ENCODE data around the gene DOC2A. TPM values are rescaled to one million over a fixed set of nuclear protein-coding genes. Genes with fewer than 3 reads are reported as not detected.

DOC2A gene
- total and polyA plus RNA-seq, 2 donors (not counting 1 experiment from before 2014, with no cell fraction given): not detected

DNA sequence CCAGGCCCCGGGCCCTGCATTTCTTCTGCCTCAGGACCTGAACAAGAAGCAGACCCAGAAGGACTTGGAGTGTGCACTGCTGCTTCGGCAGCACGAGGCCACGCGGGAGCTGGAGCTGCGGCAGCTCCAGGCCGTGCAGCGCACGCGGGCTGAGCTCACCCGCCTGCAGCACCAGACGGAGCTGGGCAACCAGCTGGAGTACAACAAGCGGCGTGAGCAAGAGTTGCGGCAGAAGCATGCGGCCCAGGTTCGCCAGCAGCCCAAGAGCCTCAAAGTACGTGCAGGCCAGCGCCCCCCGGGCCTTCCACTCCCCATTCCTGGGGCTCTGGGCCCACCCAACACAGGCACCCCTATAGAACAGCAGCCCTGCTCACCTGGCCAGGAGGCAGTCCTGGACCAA, 24.6 kb downstream of the DOC2A start:
- Mint-ChIP-seq H3K27ac (no peak overlapping the region), H3K9me3 (ENCODE audit: insufficient read depth) (no peaks in the 10 kb centered on the region)
- TF ChIP-seq, protein P1, sequence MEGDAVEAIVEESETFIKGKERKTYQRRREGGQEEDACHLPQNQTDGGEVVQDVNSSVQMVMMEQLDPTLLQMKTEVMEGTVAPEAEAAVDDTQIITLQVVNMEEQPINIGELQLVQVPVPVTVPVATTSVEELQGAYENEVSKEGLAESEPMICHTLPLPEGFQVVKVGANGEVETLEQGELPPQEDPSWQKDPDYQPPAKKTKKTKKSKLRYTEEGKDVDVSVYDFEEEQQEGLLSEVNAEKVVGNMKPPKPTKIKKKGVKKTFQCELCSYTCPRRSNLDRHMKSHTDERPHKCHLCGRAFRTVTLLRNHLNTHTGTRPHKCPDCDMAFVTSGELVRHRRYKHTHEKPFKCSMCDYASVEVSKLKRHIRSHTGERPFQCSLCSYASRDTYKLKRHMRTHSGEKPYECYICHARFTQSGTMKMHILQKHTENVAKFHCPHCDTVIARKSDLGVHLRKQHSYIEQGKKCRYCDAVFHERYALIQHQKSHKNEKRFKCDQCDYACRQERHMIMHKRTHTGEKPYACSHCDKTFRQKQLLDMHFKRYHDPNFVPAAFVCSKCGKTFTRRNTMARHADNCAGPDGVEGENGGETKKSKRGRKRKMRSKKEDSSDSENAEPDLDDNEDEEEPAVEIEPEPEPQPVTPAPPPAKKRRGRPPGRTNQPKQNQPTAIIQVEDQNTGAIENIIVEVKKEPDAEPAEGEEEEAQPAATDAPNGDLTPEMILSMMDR (IDR thresholded peaks at IDR 0.05): no peak
- TF ChIP-seq EZH2 (IDR thresholded peaks at IDR 0.05; ENCODE audit: borderline replicate concordance, insufficient read depth, low read depth, low read length, poor library complexity, severe bottlenecking): no peak

DNA sequence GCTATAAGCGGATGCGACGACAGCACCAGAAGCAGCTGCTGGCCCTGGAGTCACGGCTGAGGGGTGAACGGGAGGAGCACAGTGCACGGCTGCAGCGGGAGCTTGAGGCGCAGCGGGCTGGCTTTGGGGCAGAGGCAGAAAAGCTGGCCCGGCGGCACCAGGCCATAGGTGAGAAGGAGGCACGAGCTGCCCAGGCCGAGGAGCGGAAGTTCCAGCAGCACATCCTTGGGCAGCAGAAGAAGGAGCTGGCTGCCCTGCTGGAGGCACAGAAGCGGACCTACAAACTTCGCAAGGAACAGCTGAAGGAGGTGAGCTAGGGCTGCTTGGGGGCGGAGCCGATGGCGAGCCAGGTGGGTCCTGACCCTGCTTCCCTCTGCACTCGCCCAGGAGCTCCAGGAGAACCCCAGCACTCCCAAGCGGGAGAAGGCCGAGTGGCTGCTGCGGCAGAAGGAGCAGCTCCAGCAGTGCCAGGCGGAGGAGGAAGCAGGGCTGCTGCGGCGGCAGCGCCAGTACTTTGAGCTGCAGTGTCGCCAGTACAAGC, 25.5 kb downstream of the DOC2A start:
- ChIA-PET CTCF (no interaction called here), POLR2A (interaction anchor here (0.6 kb wide), 1 partner anchor 11 kb away, joined by 4 read pairs; the partner anchor contains the start of gene INO80E)
- Histone ChIP-seq H3K4me1 (ENCODE audit: control insufficient read depth in 2 of 2, insufficient read depth in 2 of 2, low read length in 2 of 2) (no peaks in the 10 kb centered on the region), H3K9ac (ENCODE audit: low read length) (no peak overlapping the region), H3K4me3 (ENCODE audit: control extremely low read depth in 1 of 5, extremely low read depth in 1 of 5, insufficient read depth in 1 of 5, low read depth in 2 of 5, low read length in 4 of 5) (no peak overlapping the region), H3K4me2 (replicated peaks; ENCODE audit: low read depth, low read length, poor library complexity, severe bottlenecking) (no peak overlapping the region), H3K79me2 (ENCODE audit: control insufficient read depth, insufficient read depth, low read length) (no peaks in the 10 kb centered on the region), H3K27ac (ENCODE audit: low read length in 2 of 2) (no peak overlapping the region), H3K27me3 (replicated peaks in 1 of 4; ENCODE audit: control extremely low read depth in 1 of 4, control insufficient read depth in 3 of 4, insufficient read depth in 4 of 4, low read length in 3 of 4) (no peaks in the 10 kb centered on the region), H4K20me1 (ENCODE audit: control insufficient read depth, insufficient read depth, low read length, poor library complexity, severe bottlenecking) (no peaks in the 10 kb centered on the region), H3K9me3 (ENCODE audit: control extremely low read depth in 1 of 3, control insufficient read depth in 2 of 3, insufficient read depth in 1 of 3, low read length in 2 of 3) (no peaks in the 10 kb centered on the region), H3K36me3 (replicated peaks in 1 of 2; ENCODE audit: control extremely low read depth in 1 of 2, control insufficient read depth in 1 of 2, extremely low read depth in 1 of 2, insufficient read depth in 2 of 2, low read length in 1 of 2) (peaks cover 0 to 81% of the 10 kb centered on the region in 2 experiments), H2AFZ (ENCODE audit: insufficient read depth, low read depth, low read length, poor library complexity, severe bottlenecking) (no peak overlapping the region)
- Mint-ChIP-seq H3K27ac (no peak overlapping the region), H3K9me3 (ENCODE audit: insufficient read depth) (no peaks in the 10 kb centered on the region), H3K4me1 (no peaks in the 10 kb centered on the region), H3K27me3 (no peaks in the 10 kb centered on the region), H3K4me3 (no peak overlapping the region)
- DNase-seq (no peak), ATAC-seq (ENCODE audit: low read depth) (no peak)
- 98% methylated on average over 27 of the region's 28 CpGs for WGBS (ENCODE audit: insufficient coverage)
- intact Hi-C loops (cut with micrococcal nuclease): no loop called here
- TF ChIP-seq, protein P1 (IDR thresholded peaks at IDR 0.05): no peak
- no peak for TF ChIP-seq EZH2 (IDR thresholded peaks at IDR 0.05; ENCODE audit: borderline replicate concordance, insufficient read depth, low read depth, low read length, poor library complexity, severe bottlenecking)

More for the DNA sequence above, 24.6 kb downstream of the DOC2A start:
- Histone ChIP-seq H3K27ac (ENCODE audit: low read length in 2 of 2) (no peak overlapping the region), H4K20me1 (ENCODE audit: control insufficient read depth, insufficient read depth, low read length, poor library complexity, severe bottlenecking) (no peaks in the 10 kb centered on the region), H3K36me3 (replicated peaks in 1 of 2; ENCODE audit: control extremely low read depth in 1 of 2, control insufficient read depth in 1 of 2, extremely low read depth in 1 of 2, insufficient read depth in 2 of 2, low read length in 1 of 2) (peaks cover 0 to 76% of the 10 kb centered on the region in 2 experiments), H3K9me3 (ENCODE audit: control extremely low read depth in 1 of 3, control insufficient read depth in 2 of 3, insufficient read depth in 1 of 3, low read length in 2 of 3) (no peaks in the 10 kb centered on the region), H3K79me2 (ENCODE audit: control insufficient read depth, insufficient read depth, low read length) (no peaks in the 10 kb centered on the region), H3K4me1 (ENCODE audit: control insufficient read depth in 2 of 2, insufficient read depth in 2 of 2, low read length in 2 of 2) (no peaks in the 10 kb centered on the region), H3K4me2 (replicated peaks; ENCODE audit: low read depth, low read length, poor library complexity, severe bottlenecking) (no peak overlapping the region), H3K27me3 (replicated peaks in 1 of 4; ENCODE audit: control extremely low read depth in 1 of 4, control insufficient read depth in 3 of 4, insufficient read depth in 4 of 4, low read length in 3 of 4) (no peaks in the 10 kb centered on the region), H3K4me3 (ENCODE audit: control extremely low read depth in 1 of 5, extremely low read depth in 1 of 5, insufficient read depth in 1 of 5, low read depth in 2 of 5, low read length in 4 of 5) (no peak overlapping the region), H2AFZ (ENCODE audit: insufficient read depth, low read depth, low read length, poor library complexity, severe bottlenecking) (no peak overlapping the region), H3K9ac (ENCODE audit: low read length) (no peak overlapping the region)
- Mint-ChIP-seq H3K4me1 (no peaks in the 10 kb centered on the region), H3K4me3 (no peak overlapping the region), H3K27me3 (no peaks in the 10 kb centered on the region)
- POLR2A ChIA-PET: no interaction called here
- intact Hi-C loops (cut with micrococcal nuclease): no loop called here
- ATAC-seq (ENCODE audit: low read depth) (no peak), DNase-seq (no peak)
- WGBS (ENCODE audit: insufficient coverage): 96% methylated on average over 20 of the region's 20 CpGs
- CTCF ChIA-PET: no interaction called here

All from B cell (primary cell).